GM21717 (cell line): Measurements from ENCODE around the gene ZNF276.
"Not testable (repeated sequence)": the region's sequence is repeated elsewhere in the genome, so short reads cannot be mapped to it uniquely, and the experiment has no call there.

Experiments used
- ATAC-seq: cut with Tn5 transposase; IDR thresholded peaks from one replicate; pipeline ENCODE4 v1.9.1; 2021; ENCODE audit warnings: mild to moderate bottlenecking, moderate library complexity; ENCODE audit not compliant: unreplicated experiment

ZNF276 gene

GRCh38 chr16:89733792-89734191 is 12.5 kb downstream of the ZNF276 start:
- ATAC-seq = no peak

- no peak for ATAC-seq
Observed at GRCh38 chr16:89736554-89736953, 15.2 kb downstream of the ZNF276 start.

GRCh38 chr16:89737341-89738071 is 16.2 kb downstream of the ZNF276 start:
- no peak for ATAC-seq

GRCh38 chr16:89738072-89738377 is 16.7 kb downstream of the ZNF276 start:
- no peak for ATAC-seq

- ATAC-seq = no peak
Observed at GRCh38 chr16:89738538-89739317, 17.4 kb downstream of the ZNF276 start.

- no peak for ATAC-seq
Observed at GRCh38 chr16:89739383-89739782, 18.0 kb downstream of the ZNF276 start.

- ATAC-seq = no peak
Observed at GRCh38 chr16:89741342-89742014, 20.1 kb downstream of the ZNF276 start.

- no peak for ATAC-seq
Observed at GRCh38 chr16:89742948-89743347, 21.6 kb downstream of the ZNF276 start.

- ATAC-seq = no peak
Observed at GRCh38 chr16:89744813-89745212, 23.5 kb downstream of the ZNF276 start.

GRCh38 chr16:89746043-89746442 is 24.7 kb downstream of the ZNF276 start:
- no peak for ATAC-seq

GRCh38 chr16:89748076-89748475 is 26.7 kb downstream of the ZNF276 start:
- no peak for ATAC-seq

GRCh38 chr16:89748921-89749320 is 27.6 kb downstream of the ZNF276 start:
- ATAC-seq = no peak

- ATAC-seq = no peak
Observed at GRCh38 chr16:89749637-89750036, 28.3 kb downstream of the ZNF276 start.

GRCh38 chr16:89759746-89760340 is 38.5 kb downstream of the ZNF276 start:
- ATAC-seq = no peak

- no peak for ATAC-seq
Observed at GRCh38 chr16:89761304-89761922, 40.1 kb downstream of the ZNF276 start.

GRCh38 chr16:89764711-89765201 is 43.4 kb downstream of the ZNF276 start:
- peak; percentile 86 for ATAC-seq

- peak; percentile 2 for ATAC-seq
Observed at GRCh38 chr16:89765292-89765830, 44.0 kb downstream of the ZNF276 start.

GRCh38 chr16:89770367-89770766 is 49.0 kb downstream of the ZNF276 start:
- no peak for ATAC-seq

GRCh38 chr16:89775223-89775622 is 53.9 kb downstream of the ZNF276 start:
- no peak for ATAC-seq

- ATAC-seq = not testable (repeated sequence)
Observed at GRCh38 chr16:89778211-89778610, 56.9 kb downstream of the ZNF276 start.
